ENCODE data around the gene NDUFAF8. TPM values are rescaled to one million over a fixed set of nuclear protein-coding genes. Genes with fewer than 3 reads are reported as not detected.

NDUFAF8 gene
- total RNA-seq, 2 experiments from 2014 or later, result 129 to 165 TPM

DNA sequence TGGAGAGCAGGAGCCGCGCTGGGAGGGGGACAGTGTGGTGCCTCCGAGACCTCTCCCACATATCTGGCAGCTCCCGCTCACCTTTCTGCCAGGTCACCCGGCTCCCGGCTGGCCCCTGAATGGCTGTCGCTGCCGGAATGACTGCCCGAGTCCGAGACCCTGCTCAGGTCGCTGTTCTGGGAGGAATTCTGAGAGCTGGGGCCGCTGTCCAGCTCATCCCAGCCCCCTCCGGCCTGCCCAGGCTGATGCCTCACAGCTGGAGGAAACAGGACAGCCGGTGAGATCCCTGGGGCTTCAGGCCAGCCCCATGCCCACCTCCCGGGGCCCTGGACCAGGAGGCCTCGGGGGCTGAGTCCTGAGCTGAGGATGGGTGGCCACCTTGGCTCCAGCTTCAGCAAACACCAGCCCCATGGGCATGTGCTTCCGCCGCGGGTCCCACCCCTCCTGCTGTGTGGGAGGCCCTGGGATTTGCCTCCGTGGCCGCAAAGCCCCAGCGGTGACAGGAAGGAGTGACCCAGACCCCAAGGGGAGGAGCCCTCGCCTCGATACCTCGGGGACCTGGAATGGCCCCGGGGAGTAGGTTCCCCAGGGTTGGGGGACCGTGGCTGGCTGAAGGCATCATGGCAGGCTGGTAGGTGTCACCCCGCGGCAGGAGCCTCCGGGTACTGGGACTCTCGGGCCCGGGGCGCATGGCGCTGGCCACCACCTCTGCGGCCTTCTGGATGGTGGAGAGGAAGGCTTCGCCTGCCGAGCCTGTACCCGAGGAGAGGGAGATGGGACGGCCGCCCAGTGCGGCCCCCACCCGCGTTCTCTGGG lies 7.1 kb upstream of the NDUFAF8 start:
- H4K20me1 ChIP-seq (ENCODE audit: insufficient read depth, low read length), result no peaks in the 10 kb centered on the region
- no peaks in the 10 kb centered on the region for H3K9me2 ChIP-seq (ENCODE audit: insufficient read depth, low read length)
- CTCF ChIA-PET (ENCODE audit: unreplicated experiment), result no interaction called here

DNA sequence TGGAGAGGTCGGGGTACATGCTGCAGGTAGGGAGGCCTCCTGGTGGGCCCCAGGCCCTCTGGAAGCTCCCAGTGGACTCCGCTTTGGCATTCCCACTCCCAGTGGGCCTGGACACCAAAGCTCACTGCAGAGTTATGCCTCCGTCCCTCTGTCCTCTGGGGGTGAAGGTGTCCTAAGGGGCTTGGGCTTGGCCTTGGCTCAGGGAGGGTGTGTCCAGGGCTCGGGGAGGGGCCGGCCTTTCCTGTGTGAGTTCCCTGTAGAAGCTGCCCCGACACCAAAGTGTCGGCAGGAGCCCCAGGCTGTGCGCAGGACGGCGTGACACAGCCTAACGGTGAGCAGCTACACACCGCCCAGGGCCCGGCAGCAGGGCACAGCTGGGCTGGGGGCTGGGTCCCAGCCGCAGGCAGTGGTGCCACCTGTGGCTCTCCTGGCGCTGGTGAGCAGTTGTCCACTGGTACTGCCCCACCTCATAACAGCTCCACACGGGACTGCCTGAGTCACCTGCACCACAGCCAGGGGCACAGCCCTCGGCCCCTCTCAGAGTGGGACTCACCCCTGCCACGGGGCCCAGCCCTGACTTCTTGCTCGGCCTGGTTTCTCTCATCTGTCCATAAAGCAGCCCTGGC lies 6.4 kb upstream of the NDUFAF8 start:
- no peak overlapping the region for H3K27ac ChIP-seq (ENCODE audit: low read depth, low read length, poor library complexity, severe bottlenecking)
- H2AFZ ChIP-seq (ENCODE audit: low read length), result no peak overlapping the region
- CTCF ChIA-PET (ENCODE audit: unreplicated experiment), result no interaction called here
- peaks cover 23% of the 10 kb centered on the region for H3K36me3 ChIP-seq (ENCODE audit: insufficient read depth, low read length)
- no peaks in the 10 kb centered on the region for H3K9me3 ChIP-seq (ENCODE audit: low read length)
- H3K79me2 ChIP-seq (ENCODE audit: insufficient read depth, low read depth, low read length), result peaks cover 1% of the 10 kb centered on the region; the same call in 1 of the 2 replicates
- H4K20me1 ChIP-seq (ENCODE audit: insufficient read depth, low read length), result no peaks in the 10 kb centered on the region
- no TSS peak for BruUV-seq (replicated peaks)
- peaks cover 18% of the 10 kb centered on the region for H3K4me1 ChIP-seq (ENCODE audit: insufficient read depth, low read length, poor library complexity, severe bottlenecking)
- POLR2A ChIA-PET, result no interaction called here
- no peak overlapping the region for H3K4me3 ChIP-seq (ENCODE audit: low read depth, low read length, poor library complexity, severe bottlenecking)
- no peak for TF ChIP-seq EZH2phosphoT487 (IDR thresholded peaks at IDR 0.05; ENCODE audit: borderline replicate concordance, low read depth, low read length)
- TF ChIP-seq, protein P1, sequence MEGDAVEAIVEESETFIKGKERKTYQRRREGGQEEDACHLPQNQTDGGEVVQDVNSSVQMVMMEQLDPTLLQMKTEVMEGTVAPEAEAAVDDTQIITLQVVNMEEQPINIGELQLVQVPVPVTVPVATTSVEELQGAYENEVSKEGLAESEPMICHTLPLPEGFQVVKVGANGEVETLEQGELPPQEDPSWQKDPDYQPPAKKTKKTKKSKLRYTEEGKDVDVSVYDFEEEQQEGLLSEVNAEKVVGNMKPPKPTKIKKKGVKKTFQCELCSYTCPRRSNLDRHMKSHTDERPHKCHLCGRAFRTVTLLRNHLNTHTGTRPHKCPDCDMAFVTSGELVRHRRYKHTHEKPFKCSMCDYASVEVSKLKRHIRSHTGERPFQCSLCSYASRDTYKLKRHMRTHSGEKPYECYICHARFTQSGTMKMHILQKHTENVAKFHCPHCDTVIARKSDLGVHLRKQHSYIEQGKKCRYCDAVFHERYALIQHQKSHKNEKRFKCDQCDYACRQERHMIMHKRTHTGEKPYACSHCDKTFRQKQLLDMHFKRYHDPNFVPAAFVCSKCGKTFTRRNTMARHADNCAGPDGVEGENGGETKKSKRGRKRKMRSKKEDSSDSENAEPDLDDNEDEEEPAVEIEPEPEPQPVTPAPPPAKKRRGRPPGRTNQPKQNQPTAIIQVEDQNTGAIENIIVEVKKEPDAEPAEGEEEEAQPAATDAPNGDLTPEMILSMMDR (conservative IDR thresholded peaks at IDR 0.05; ENCODE audit: low read length), result no peak
- DNase-seq (ENCODE audit: low spot score), result no peak
- H3K4me2 ChIP-seq (ENCODE audit: low read length), result no peak overlapping the region
- intact Hi-C loops (cut with micrococcal nuclease; ENCODE audit: unreplicated experiment), result no loop called here
- no peaks in the 10 kb centered on the region for H3K9me2 ChIP-seq (ENCODE audit: insufficient read depth, low read length)

More for the DNA sequence above, 7.1 kb upstream of the NDUFAF8 start:
- DNase-seq (ENCODE audit: low spot score), result no peak
- Histone ChIP-seq H3K4me1 (ENCODE audit: insufficient read depth, low read length, poor library complexity, severe bottlenecking) (peaks cover 17% of the 10 kb centered on the region), H2AFZ (ENCODE audit: low read length) (no peak overlapping the region), H3K9me3 (ENCODE audit: low read length) (no peaks in the 10 kb centered on the region), H3K79me2 (ENCODE audit: insufficient read depth, low read depth, low read length) (no peaks in the 10 kb centered on the region), H3K4me3 (ENCODE audit: low read depth, low read length, poor library complexity, severe bottlenecking) (no peak overlapping the region), H3K36me3 (ENCODE audit: insufficient read depth, low read length) (peaks cover 23% of the 10 kb centered on the region), H3K4me2 (ENCODE audit: low read length) (no peak overlapping the region), H3K27ac (ENCODE audit: low read depth, low read length, poor library complexity, severe bottlenecking) (no peak overlapping the region)
- TF ChIP-seq EZH2phosphoT487 (IDR thresholded peaks at IDR 0.05; ENCODE audit: borderline replicate concordance, low read depth, low read length), result no peak
- TF ChIP-seq, protein P1 (conservative IDR thresholded peaks at IDR 0.05; ENCODE audit: low read length), result no peak
- intact Hi-C loops (cut with micrococcal nuclease; ENCODE audit: unreplicated experiment), result no loop called here
- BruUV-seq (replicated peaks), result no TSS peak
- POLR2A ChIA-PET, result no interaction called here

- H3K4me3 ChIP-seq (ENCODE audit: low read depth, low read length, poor library complexity, severe bottlenecking), result no peak overlapping the region
- H3K9me3 ChIP-seq (ENCODE audit: low read length), result no peaks in the 10 kb centered on the region
- BruUV-seq (replicated peaks), result no TSS peak
These were observed 5.8 kb upstream of the NDUFAF8 start for GRCh38 chr17:81233316-81233715.

More at GRCh38 chr17:81233316-81233715, 5.8 kb upstream of the NDUFAF8 start:
- H3K4me2 ChIP-seq (ENCODE audit: low read length), result no peak overlapping the region
- H2AFZ ChIP-seq (ENCODE audit: low read length), result no peak overlapping the region
- no peak overlapping the region for H3K27ac ChIP-seq (ENCODE audit: low read depth, low read length, poor library complexity, severe bottlenecking)
- TF ChIP-seq, protein P1 (conservative IDR thresholded peaks at IDR 0.05; ENCODE audit: low read length), result no peak
- TF ChIP-seq EZH2phosphoT487 (IDR thresholded peaks at IDR 0.05; ENCODE audit: borderline replicate concordance, low read depth, low read length), result no peak
- H3K9me2 ChIP-seq (ENCODE audit: insufficient read depth, low read length), result no peaks in the 10 kb centered on the region
- ChIA-PET POLR2A (no interaction called here), CTCF (ENCODE audit: unreplicated experiment) (no interaction called here)
- peaks cover 7% of the 10 kb centered on the region; the same call in 1 of the 2 replicates for H3K79me2 ChIP-seq (ENCODE audit: insufficient read depth, low read depth, low read length)
- DNase-seq (ENCODE audit: low spot score), result no peak
- H3K4me1 ChIP-seq (ENCODE audit: insufficient read depth, low read length, poor library complexity, severe bottlenecking), result peaks cover 18% of the 10 kb centered on the region
- no peaks in the 10 kb centered on the region for H4K20me1 ChIP-seq (ENCODE audit: insufficient read depth, low read length)
- intact Hi-C loops (cut with micrococcal nuclease; ENCODE audit: unreplicated experiment), result no loop called here
- peaks cover 23% of the 10 kb centered on the region for H3K36me3 ChIP-seq (ENCODE audit: insufficient read depth, low read length)
